ENCODE measurements around the gene MALSU1. TPM values are rescaled to one million over a fixed set of nuclear protein-coding genes. Genes with fewer than 3 reads are reported as not detected.

MALSU1 gene
- total and polyA plus RNA-seq, 2 experiments from 2014 or later = 61.8 to 92.6 TPM

- H3K4me2 ChIP-seq = no peak overlapping the region
Measured at GRCh38 chr7:23332910-23333612, 33.9 kb downstream of the MALSU1 start.

GRCh38 chr7:23333671-23334246 lies 34.6 kb downstream of the MALSU1 start:
- H3K4me2 ChIP-seq = peak overlapping the region; percentile 52
- H3K27me3 ChIP-seq = no peaks in the 10 kb centered on the region
- WGBS (ENCODE audit: low lambda C conversion rate, missing lambda C conversion rate) = 78% methylated on average over 9 of the region's 9 CpGs

More at GRCh38 chr7:23332910-23333612, 33.9 kb downstream of the MALSU1 start:
- H3K27ac ChIP-seq = peak overlapping the region; percentile 67
- no peaks in the 10 kb centered on the region for H3K36me3 ChIP-seq (replicated peaks; ENCODE audit: insufficient read depth, low read depth)
- no peak for TF ChIP-seq EZH2phosphoT487 (IDR thresholded peaks at IDR 0.05; ENCODE audit: low read depth, severe bottlenecking, unreplicated experiment)
- WGBS (ENCODE audit: low lambda C conversion rate, missing lambda C conversion rate) = 60% methylated on average over 4 of the region's 4 CpGs
- H3K79me2 ChIP-seq = peaks cover 13% of the 10 kb centered on the region
- H3K4me3 ChIP-seq = no peak overlapping the region
- no peaks in the 10 kb centered on the region for H3K9me2 ChIP-seq (replicated peaks; ENCODE audit: insufficient read depth)
- no peaks in the 10 kb centered on the region for H4K20me1 ChIP-seq (ENCODE audit: insufficient read depth, poor library complexity, severe bottlenecking)
- H3K9me3 ChIP-seq (ENCODE audit: low read depth) = no peaks in the 10 kb centered on the region
- DNase-seq (ENCODE audit: low spot score) = no peak
- no peak overlapping the region for H2AFZ ChIP-seq
- H3K27me3 ChIP-seq = no peaks in the 10 kb centered on the region
- peaks cover 35% of the 10 kb centered on the region for H3K4me1 ChIP-seq (ENCODE audit: insufficient read depth)

GRCh38 chr7:23334482-23335056 lies 35.4 kb downstream of the MALSU1 start:
- 20% methylated on average over 5 of the region's 5 CpGs for WGBS (ENCODE audit: low lambda C conversion rate, missing lambda C conversion rate)
- H3K27me3 ChIP-seq = no peaks in the 10 kb centered on the region
- no peaks in the 10 kb centered on the region for H3K9me2 ChIP-seq (replicated peaks; ENCODE audit: insufficient read depth)
- H3K9me3 ChIP-seq (ENCODE audit: low read depth) = no peaks in the 10 kb centered on the region
- H3K4me2 ChIP-seq = peak overlapping the region; percentile 52
- H3K27ac ChIP-seq = peak overlapping the region; percentile 67
- DNase-seq (ENCODE audit: low spot score) = peak; percentile 72
- peaks cover 42% of the 10 kb centered on the region for H3K4me1 ChIP-seq (ENCODE audit: insufficient read depth)
- no peak overlapping the region for H3K4me3 ChIP-seq
- peaks cover 8% of the 10 kb centered on the region for H3K79me2 ChIP-seq
- H4K20me1 ChIP-seq (ENCODE audit: insufficient read depth, poor library complexity, severe bottlenecking) = no peaks in the 10 kb centered on the region
- no peak overlapping the region for H2AFZ ChIP-seq
- no peaks in the 10 kb centered on the region for H3K36me3 ChIP-seq (replicated peaks; ENCODE audit: insufficient read depth, low read depth)
- TF ChIP-seq CTCF (IDR thresholded peaks at IDR 0.05; ENCODE audit: poor library complexity) (no peak), EZH2 (IDR thresholded peaks at IDR 0.05; ENCODE audit: borderline replicate concordance) (no peak), EZH2phosphoT487 (IDR thresholded peaks at IDR 0.05; ENCODE audit: low read depth, severe bottlenecking, unreplicated experiment) (no peak)

More at GRCh38 chr7:23333671-23334246, 34.6 kb downstream of the MALSU1 start:
- Histone ChIP-seq H3K27ac (peak overlapping the region; percentile 67), H3K4me1 (ENCODE audit: insufficient read depth) (peaks cover 35% of the 10 kb centered on the region), H3K9me2 (replicated peaks; ENCODE audit: insufficient read depth) (no peaks in the 10 kb centered on the region), H3K9me3 (ENCODE audit: low read depth) (no peaks in the 10 kb centered on the region), H4K20me1 (ENCODE audit: insufficient read depth, poor library complexity, severe bottlenecking) (no peaks in the 10 kb centered on the region), H3K36me3 (replicated peaks; ENCODE audit: insufficient read depth, low read depth) (no peaks in the 10 kb centered on the region), H3K4me3 (no peak overlapping the region), H2AFZ (no peak overlapping the region), H3K79me2 (peaks cover 9% of the 10 kb centered on the region)
- TF ChIP-seq CTCF (IDR thresholded peaks at IDR 0.05; ENCODE audit: poor library complexity) = no peak
- no peak for TF ChIP-seq EZH2phosphoT487 (IDR thresholded peaks at IDR 0.05; ENCODE audit: low read depth, severe bottlenecking, unreplicated experiment)
- no peak for TF ChIP-seq EZH2 (IDR thresholded peaks at IDR 0.05; ENCODE audit: borderline replicate concordance)
- DNase-seq (ENCODE audit: low spot score) = peak; percentile 27

- H3K27ac ChIP-seq = peak overlapping the region; percentile 67
- WGBS (ENCODE audit: low lambda C conversion rate, missing lambda C conversion rate) = 56% methylated on average over 2 of the region's 2 CpGs
Measured at GRCh38 chr7:23335136-23335535, 36.0 kb downstream of the MALSU1 start.

More at GRCh38 chr7:23335136-23335535, 36.0 kb downstream of the MALSU1 start:
- H3K4me3 ChIP-seq = no peak overlapping the region
- no peak for DNase-seq (ENCODE audit: low spot score)
- no peaks in the 10 kb centered on the region for H3K9me3 ChIP-seq (ENCODE audit: low read depth)
- no peaks in the 10 kb centered on the region for H3K9me2 ChIP-seq (replicated peaks; ENCODE audit: insufficient read depth)
- no peak for TF ChIP-seq EZH2 (IDR thresholded peaks at IDR 0.05; ENCODE audit: borderline replicate concordance)
- H3K4me2 ChIP-seq = peak overlapping the region; percentile 52
- peaks cover 43% of the 10 kb centered on the region for H3K4me1 ChIP-seq (ENCODE audit: insufficient read depth)
- H3K27me3 ChIP-seq = no peaks in the 10 kb centered on the region
- no peaks in the 10 kb centered on the region for H4K20me1 ChIP-seq (ENCODE audit: insufficient read depth, poor library complexity, severe bottlenecking)
- H3K36me3 ChIP-seq (replicated peaks; ENCODE audit: insufficient read depth, low read depth) = no peaks in the 10 kb centered on the region
- H3K79me2 ChIP-seq = peaks cover 8% of the 10 kb centered on the region
- no peak overlapping the region for H2AFZ ChIP-seq

Data from hepatocyte (in vitro differentiated cells).